Effector memory CD8-positive, alpha-beta T cell (primary cell): ENCODE measurements around the gene MATR3.
A peak's percentile ranks its signal among the peaks of the same experiment; 100 is the strongest.

Experiments used
- ATAC-seq: fragments of 150-1000 bp; cut with Tn5 transposase; replicated peaks from 2 replicates; pipeline ENCODE4 v1.10.0; 2021; ENCODE audit warnings: mild to moderate bottlenecking, moderate library complexity
- DNase-seq, 3 experiments: peaks; one replicate each; pipeline ENCODE4 v3.0.0; 2021
- H3K27ac Mint-ChIP-seq, 2 donors: one replicate each; pipeline ENCODE4 v1.8.0; 2022; ENCODE audit warnings: mild to moderate bottlenecking in 2 of 2, mixed read lengths in 2 of 2, moderate library complexity in 2 of 2
- H3K27me3 Mint-ChIP-seq, 2 donors: one replicate each; pipeline ENCODE4 v1.8.0; 2022; ENCODE audit warnings: mixed read lengths in 2 of 2
- H3K36me3 Mint-ChIP-seq: one replicate; pipeline ENCODE4 v1.8.0; 2022; ENCODE audit warnings: mild to moderate bottlenecking, moderate library complexity, mixed read lengths; ENCODE audit not compliant: insufficient read depth
- H3K4me1 Mint-ChIP-seq, 2 donors: one replicate each; pipeline ENCODE4 v1.8.0; 2022; ENCODE audit warnings: low read depth in 2 of 2, mixed read lengths in 2 of 2
- H3K4me3 Mint-ChIP-seq, 2 donors: one replicate each; pipeline ENCODE4 v1.8.0; 2022; ENCODE audit warnings: mild to moderate bottlenecking in 2 of 2, mixed read lengths in 2 of 2, moderate library complexity in 2 of 2
- H3K9me3 Mint-ChIP-seq, 2 donors: one replicate each; pipeline ENCODE4 v1.8.0; 2022; ENCODE audit warnings: mixed read lengths in 2 of 2

MATR3 gene

DNA sequence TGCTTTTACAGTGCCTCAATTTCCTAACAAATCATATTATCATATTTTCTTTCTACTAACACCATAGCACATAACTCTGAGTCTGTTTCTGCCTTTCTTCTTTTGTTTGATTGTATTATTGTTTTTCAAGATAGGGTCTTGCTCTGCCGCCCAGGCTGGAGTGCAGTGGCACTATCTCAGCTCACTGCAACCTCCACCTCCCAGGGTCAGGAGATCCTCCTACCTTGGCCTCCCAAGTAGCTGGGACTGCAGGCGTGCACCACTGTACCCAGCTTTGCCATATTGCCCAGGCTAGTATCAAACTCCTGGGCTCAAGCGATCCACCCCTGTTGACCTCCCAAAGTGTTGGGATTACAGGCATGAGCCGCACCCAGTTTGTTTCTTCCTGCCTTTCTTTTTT is 66.8 kb downstream of the MATR3 start:
- peaks cover 17 to 28% of the 10 kb centered on the region in 2 donors for H3K4me1 Mint-ChIP-seq
- H3K9me3 Mint-ChIP-seq, result no peaks in the 10 kb centered on the region
- H3K27me3 Mint-ChIP-seq, result no peaks in the 10 kb centered on the region
- no peak for ATAC-seq
- peak overlapping the region in 1 of 2 donors; percentile 88 for H3K27ac Mint-ChIP-seq
- H3K4me3 Mint-ChIP-seq, result no peak overlapping the region
- H3K36me3 Mint-ChIP-seq, result peaks cover 35% of the 10 kb centered on the region
- no peak for DNase-seq

DNA sequence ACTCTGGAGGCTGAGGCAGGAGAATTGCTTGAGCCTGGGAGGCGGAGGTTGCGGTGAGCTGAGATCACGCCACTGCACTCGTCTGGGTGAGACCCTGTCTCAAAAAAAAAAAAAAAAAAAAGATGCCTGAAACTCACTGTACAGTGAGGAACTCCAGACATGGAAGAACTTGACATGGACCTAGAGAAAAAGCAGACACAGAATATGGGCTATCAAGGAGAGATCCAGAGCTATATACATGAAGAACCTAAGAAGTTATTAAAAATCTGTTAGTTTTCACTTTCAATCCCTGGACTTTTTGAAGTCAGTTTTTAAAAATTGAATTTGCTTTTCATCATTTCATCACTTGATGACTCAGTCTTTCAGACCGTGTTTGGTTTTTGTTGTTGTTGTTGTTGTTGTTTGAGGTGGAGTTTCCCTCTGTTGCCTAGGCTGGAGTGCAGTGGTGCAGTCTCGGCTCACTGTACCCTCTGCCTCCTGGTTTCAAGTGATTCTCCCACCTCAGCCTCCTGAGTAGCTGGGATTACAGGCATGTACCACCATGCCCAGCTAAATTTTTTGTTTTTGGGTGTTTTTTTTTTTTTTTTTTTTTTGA is 68.4 kb downstream of the MATR3 start:
- ATAC-seq (no peak), DNase-seq (no peak)
- Mint-ChIP-seq H3K4me3 (no peak overlapping the region), H3K27me3 (no peaks in the 10 kb centered on the region), H3K4me1 (peaks cover 16 to 21% of the 10 kb centered on the region in 2 donors), H3K9me3 (no peaks in the 10 kb centered on the region), H3K36me3 (peaks cover 45% of the 10 kb centered on the region), H3K27ac (peak overlapping the region in 1 of 2 donors; percentile 63)

DNA sequence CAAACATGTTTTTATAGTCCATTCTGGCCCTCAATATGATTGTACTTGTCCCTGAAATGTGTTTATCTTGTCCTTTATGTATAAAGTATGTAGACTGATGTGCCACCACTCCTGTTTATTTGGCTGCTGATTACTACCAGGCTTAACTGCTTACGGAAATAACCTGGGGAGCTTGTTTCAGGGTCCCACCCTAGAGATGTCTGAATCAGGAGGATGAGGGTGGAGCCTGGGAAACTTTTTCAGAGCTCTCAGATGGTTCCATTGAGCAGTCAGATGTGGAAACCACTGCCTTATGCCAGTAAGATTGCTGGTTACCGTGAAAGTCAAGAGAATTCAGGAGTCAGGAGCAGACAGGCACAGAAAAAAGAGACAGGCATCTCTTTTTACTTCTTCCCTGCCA is 70.4 kb downstream of the MATR3 start:
- Mint-ChIP-seq H3K9me3 (no peaks in the 10 kb centered on the region), H3K4me1 (peaks cover 8 to 10% of the 10 kb centered on the region in 2 donors), H3K4me3 (no peak overlapping the region), H3K27ac (no peak overlapping the region), H3K27me3 (no peaks in the 10 kb centered on the region), H3K36me3 (peaks cover 57% of the 10 kb centered on the region)
- ATAC-seq (no peak), DNase-seq (no peak)

DNA sequence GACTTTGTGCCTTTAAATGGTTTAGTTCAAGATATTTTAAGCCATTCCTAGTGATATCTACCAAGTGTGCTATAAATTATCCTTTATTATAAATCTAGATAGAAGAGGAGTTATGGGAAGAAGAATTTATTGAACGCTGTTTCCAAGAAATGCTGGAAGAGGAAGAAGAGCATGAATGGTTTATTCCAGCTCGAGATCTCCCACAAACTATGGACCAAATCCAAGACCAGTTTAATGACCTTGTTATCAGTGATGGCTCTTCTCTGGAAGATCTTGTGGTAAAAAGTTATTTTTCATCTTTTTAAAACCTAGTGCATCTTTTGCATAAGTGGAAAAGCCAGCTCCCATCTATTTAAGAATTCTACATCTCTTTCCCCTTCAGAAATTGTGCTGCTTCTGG is 70.9 kb downstream of the MATR3 start:
- H3K27ac Mint-ChIP-seq, result peak overlapping the region in 1 of 2 donors; percentile 60
- no peak overlapping the region for H3K4me3 Mint-ChIP-seq
- no peak for DNase-seq
- no peak for ATAC-seq
- H3K4me1 Mint-ChIP-seq, result peaks cover 8 to 10% of the 10 kb centered on the region in 2 donors
- no peaks in the 10 kb centered on the region for H3K9me3 Mint-ChIP-seq
- H3K27me3 Mint-ChIP-seq, result no peaks in the 10 kb centered on the region
- H3K36me3 Mint-ChIP-seq, result peaks cover 60% of the 10 kb centered on the region

DNA sequence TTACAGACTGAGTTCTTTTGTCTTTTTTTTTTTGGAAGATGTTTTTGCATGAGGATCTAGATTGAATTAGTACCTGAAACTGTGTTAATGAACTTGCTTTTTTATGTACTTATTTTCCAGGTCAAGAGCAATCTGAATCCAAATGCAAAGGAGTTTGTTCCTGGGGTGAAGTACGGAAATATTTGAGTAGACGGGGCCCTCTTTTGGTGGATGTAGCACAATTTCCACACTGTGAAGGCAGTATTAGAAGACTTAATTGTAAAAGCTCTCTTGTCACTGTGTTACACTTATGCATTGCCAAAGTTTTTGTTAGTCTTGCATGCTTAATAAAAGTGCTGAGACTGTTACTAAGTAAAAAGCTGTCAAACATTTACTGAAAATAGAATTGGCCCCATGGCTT is 75.1 kb downstream of the MATR3 start:
- no peaks in the 10 kb centered on the region for H3K9me3 Mint-ChIP-seq
- no peak overlapping the region for H3K27ac Mint-ChIP-seq
- no peak overlapping the region for H3K4me3 Mint-ChIP-seq
- no peaks in the 10 kb centered on the region for H3K4me1 Mint-ChIP-seq
- DNase-seq (no peak), ATAC-seq (no peak)
- H3K27me3 Mint-ChIP-seq, result no peaks in the 10 kb centered on the region
- H3K36me3 Mint-ChIP-seq, result peaks cover 71% of the 10 kb centered on the region

DNA sequence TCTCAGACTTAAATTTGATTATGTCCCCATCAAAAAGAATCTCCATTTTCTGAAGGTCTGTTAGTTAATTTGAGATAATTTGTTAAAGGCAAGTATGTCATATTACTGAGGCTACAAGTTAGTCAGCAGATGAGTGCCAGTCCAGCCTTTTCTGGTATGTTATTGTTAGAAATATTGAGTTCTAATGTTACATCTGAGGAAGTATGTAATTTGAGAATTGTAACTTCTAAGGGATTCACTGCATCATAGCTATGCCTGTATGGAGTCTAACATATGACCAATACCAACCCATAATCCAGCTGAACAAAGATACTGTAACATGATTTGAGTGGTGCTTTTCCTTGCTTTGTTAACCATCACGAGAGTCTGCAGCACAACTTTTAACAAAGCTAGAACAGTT is 75.6 kb downstream of the MATR3 start:
- peaks cover 66% of the 10 kb centered on the region for H3K36me3 Mint-ChIP-seq
- no peak for DNase-seq
- H3K27me3 Mint-ChIP-seq, result no peaks in the 10 kb centered on the region
- no peak overlapping the region for H3K27ac Mint-ChIP-seq
- ATAC-seq, result no peak
- H3K4me3 Mint-ChIP-seq, result no peak overlapping the region
- H3K9me3 Mint-ChIP-seq, result no peaks in the 10 kb centered on the region
- H3K4me1 Mint-ChIP-seq, result no peaks in the 10 kb centered on the region

DNA sequence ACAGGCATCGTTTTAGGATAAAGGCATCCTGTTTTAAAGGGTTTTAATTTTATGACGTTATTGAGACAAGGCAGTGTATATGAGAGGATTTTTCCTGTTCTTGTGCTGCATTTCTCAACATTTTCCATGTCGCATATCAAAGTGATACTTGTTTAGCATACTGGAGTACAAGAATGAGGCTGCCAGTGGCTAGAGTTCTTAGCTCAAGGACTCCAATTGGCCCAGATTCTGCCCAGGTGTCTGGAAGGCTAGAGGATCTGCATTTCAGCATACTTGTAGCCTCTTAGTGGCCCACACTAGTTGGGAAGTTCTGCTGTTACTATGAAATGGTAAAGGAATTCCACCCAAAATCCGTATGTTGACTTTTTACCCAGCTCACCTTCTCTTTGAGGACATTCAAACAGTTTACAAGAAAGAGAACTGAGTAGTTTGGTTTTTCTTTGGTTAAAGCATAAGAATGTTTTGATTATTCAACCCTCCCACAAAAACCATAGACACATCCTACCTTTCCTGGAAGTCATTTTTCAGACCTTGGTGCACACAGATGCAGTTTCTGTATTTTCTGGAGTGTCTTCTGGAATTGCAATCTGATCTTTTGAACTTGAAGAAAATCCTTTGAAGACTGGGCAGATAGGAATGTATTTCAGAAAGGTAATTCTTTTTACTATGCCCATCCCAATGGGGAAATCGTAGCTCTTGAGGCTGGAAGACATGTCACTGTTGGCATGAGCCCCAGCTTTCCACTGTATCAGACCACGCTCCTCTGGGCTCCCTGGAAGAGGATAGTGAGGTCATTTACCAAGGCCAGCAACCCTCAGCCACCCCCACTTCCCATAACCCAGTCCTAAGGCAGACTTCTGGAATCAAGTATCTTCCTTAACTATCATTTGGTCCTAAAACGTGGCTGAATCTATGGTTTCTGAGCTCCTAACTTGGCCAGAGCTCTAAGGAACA is 78.2 kb downstream of the MATR3 start:
- H3K27me3 Mint-ChIP-seq, result no peaks in the 10 kb centered on the region
- H3K9me3 Mint-ChIP-seq, result no peaks in the 10 kb centered on the region
- no peaks in the 10 kb centered on the region for H3K4me1 Mint-ChIP-seq
- DNase-seq (no peak), ATAC-seq (no peak)
- H3K36me3 Mint-ChIP-seq, result peaks cover 44% of the 10 kb centered on the region
- H3K27ac Mint-ChIP-seq, result peak overlapping the region in 1 of 2 donors; percentile 20
- no peak overlapping the region for H3K4me3 Mint-ChIP-seq

DNA sequence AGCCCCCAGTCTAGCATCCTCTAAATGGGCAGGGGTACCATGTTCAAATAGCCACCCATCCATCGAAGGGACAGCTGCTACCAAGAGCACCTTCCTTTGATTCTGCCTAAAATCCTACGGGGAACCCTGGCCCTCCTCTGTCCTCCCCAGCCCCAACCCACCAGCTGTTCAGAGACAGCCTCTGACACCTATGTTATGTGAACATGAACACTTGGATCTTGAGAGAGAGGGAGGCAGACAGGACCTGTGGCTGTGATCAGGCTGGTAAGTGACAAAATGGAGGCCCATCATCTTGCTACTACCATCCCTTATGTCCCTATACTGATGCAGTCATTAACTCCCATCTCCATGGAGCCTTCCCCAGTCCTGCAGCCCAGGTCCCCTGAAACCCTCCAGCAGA is 81.4 kb downstream of the MATR3 start:
- H3K27me3 Mint-ChIP-seq, result no peaks in the 10 kb centered on the region
- H3K9me3 Mint-ChIP-seq, result no peaks in the 10 kb centered on the region
- peaks cover 28% of the 10 kb centered on the region for H3K36me3 Mint-ChIP-seq
- H3K4me1 Mint-ChIP-seq, result peaks cover 0 to 8% of the 10 kb centered on the region in 2 donors
- ATAC-seq (no peak), DNase-seq (no peak)
- H3K4me3 Mint-ChIP-seq, result no peak overlapping the region
- no peak overlapping the region for H3K27ac Mint-ChIP-seq

DNA sequence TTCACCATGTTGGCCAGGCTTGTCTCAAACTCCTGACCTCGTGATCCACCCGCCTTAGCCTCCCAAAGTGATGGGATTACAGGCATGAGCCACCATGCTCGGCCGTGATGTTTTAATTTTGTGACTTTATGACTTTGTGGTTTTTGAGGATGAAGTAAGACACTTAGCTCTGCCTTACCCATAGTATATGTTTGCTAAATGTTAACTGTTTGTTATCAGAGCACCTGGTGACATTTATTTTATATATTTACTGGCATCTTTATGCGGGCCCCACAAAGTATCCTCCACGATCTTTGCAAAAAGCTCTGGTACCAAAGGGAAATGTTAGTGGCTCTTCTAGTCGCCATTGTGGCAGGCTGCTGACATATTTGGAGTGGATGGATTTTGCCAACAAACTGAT is 82.8 kb downstream of the MATR3 start:
- DNase-seq (no peak), ATAC-seq (no peak)
- peaks cover 0 to 8% of the 10 kb centered on the region in 2 donors for H3K4me1 Mint-ChIP-seq
- peaks cover 19% of the 10 kb centered on the region for H3K36me3 Mint-ChIP-seq
- no peaks in the 10 kb centered on the region for H3K27me3 Mint-ChIP-seq
- no peak overlapping the region for H3K27ac Mint-ChIP-seq
- H3K9me3 Mint-ChIP-seq, result no peaks in the 10 kb centered on the region
- H3K4me3 Mint-ChIP-seq, result no peak overlapping the region

DNA sequence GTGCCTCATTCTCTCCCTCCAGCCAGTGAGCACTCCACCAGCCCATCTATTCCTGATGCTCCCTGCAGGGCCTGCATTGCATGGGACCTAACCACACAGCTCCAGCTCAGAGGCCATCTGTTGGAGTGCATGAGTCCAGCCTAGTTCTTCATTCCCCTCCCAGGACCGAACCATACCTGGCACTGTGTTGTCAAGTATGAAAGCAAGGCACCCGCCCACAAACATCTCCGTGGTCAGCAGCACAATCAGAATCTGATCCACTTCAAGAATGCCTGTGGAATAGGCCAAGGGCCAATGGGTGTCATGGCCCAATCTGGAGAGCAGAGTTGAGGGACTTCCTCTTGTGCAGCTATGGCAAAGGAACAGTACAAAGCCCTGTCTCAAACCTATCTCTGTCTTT is 83.7 kb downstream of the MATR3 start:
- Mint-ChIP-seq H3K27ac (no peak overlapping the region), H3K27me3 (no peaks in the 10 kb centered on the region)

DNA sequence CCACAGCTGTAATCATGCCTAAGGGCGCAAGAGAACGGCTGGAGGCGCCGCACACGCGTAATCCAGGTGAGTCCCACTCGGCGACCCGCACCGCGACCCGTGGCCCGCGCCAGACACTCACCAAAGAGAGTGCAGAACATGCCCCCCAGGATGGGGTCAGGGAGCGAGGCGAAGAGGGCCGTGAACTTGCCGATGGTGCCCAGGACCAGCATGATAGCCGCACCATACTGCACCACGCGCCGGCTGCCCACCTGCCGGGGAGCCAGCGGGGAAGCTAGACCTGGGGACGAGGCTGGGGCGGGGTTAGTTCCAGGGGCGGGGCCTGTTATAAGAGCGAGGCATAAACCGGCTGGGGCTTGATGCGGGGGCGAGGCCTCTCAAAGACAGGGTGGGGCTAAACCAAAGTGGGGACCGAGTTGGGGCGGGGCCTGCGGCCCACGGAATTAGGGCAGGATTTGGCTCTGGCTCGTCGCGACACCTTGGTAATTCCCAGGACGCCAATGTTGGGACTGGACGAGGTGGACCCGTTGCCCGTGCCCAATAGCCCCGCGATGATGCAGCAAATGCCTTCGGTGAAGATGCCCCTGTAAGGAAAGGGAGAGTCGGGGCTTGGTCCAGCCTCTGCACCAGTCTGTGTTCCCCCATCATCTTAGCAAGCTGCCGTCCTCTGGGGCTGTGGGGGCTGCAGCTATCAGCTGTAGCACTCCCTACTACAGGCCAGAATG is 84.7 kb downstream of the MATR3 start:
- ATAC-seq (no peak), DNase-seq (no peak)
- Mint-ChIP-seq H3K9me3 (no peaks in the 10 kb centered on the region), H3K27me3 (no peaks in the 10 kb centered on the region), H3K4me3 (no peak overlapping the region), H3K36me3 (peaks cover 11% of the 10 kb centered on the region), H3K4me1 (peaks cover 0 to 9% of the 10 kb centered on the region in 2 donors), H3K27ac (peak overlapping the region in 1 of 2 donors; percentile 83)

More for the DNA sequence above, 83.7 kb downstream of the MATR3 start:
- DNase-seq (no peak), ATAC-seq (no peak)
- H3K4me1 Mint-ChIP-seq, result peaks cover 0 to 8% of the 10 kb centered on the region in 2 donors
- no peaks in the 10 kb centered on the region for H3K9me3 Mint-ChIP-seq
- H3K4me3 Mint-ChIP-seq, result no peak overlapping the region
- H3K36me3 Mint-ChIP-seq, result peaks cover 14% of the 10 kb centered on the region

DNA sequence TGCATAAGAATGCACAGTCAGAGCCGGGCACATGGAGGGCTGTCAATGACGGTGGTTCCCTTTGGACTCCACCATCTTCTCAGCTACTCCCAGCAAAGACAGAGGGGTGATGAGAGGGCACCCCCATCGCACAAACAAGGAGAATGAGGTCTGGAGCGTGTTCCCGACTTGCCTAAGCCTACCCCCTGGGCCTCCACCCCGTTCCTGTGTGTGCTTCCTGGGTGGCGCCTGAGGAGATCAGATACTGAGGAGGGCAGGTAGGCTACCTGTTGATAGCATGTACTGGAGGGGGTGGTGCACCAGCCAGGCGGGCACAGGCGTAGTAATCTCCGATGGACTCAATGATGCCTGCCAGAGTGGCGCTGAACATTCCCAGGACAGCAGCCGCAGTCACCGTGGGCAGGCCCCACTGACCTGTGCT is 85.4 kb downstream of the MATR3 start:
- H3K36me3 Mint-ChIP-seq, result peaks cover 7% of the 10 kb centered on the region
- DNase-seq, result no peak
- H3K27me3 Mint-ChIP-seq, result no peaks in the 10 kb centered on the region
- no peak overlapping the region for H3K4me3 Mint-ChIP-seq
- H3K27ac Mint-ChIP-seq, result peak overlapping the region in 1 of 2 donors; percentile 83
- peaks cover 0 to 14% of the 10 kb centered on the region in 2 donors for H3K4me1 Mint-ChIP-seq
- no peak for ATAC-seq
- no peaks in the 10 kb centered on the region for H3K9me3 Mint-ChIP-seq

DNA sequence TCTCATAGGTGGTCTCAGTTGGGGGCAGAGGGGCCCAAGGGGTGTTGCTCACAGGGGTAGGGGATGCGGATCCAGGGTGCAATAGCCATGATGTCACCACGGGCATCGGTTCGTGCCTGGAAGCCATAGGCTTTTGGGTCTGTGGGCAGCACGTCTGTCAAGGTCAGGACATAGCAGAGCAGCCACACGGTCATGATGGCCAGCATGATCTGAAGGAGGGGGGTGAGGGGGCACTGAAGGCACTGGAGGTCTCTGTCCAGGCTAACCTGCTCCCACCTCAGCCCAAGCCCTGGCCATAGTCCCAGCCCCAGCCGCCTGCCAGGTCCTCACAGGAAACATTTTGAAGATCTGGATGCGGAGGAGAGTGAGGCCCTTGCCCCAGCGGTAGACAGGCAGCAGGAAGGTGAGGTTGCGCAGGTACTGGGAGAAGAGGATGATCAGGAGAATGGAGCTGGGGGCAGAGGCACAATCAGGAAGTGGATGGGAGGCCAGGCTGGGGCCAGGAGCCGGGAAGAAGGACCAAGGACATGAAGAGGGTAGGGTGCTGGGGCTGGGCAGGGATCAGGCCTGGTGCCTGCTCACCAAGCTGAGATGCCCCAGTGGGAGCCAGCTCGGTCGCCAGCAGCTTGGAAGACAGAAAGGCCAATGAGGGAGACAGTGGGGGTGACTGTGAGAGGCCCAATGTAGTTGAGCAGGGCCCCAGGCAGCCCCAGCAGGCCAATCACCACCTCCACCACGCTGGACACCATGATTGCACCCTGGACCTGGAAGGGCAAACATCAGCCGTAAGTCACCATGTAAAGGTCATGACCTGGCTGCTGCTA is 86.3 kb downstream of the MATR3 start:
- Mint-ChIP-seq H3K27ac (peak overlapping the region in 1 of 2 donors; percentile 88), H3K4me1 (peaks cover 7 to 20% of the 10 kb centered on the region in 2 donors), H3K36me3 (peaks cover 7% of the 10 kb centered on the region), H3K9me3 (no peaks in the 10 kb centered on the region), H3K27me3 (no peaks in the 10 kb centered on the region), H3K4me3 (no peak overlapping the region)
- DNase-seq (no peak), ATAC-seq (no peak)
